GM19099 (cell line): ENCODE results near the gene HCN4.

Experiments
- POLR2A ChIP-seq: IDR thresholded peaks from 3 replicates; pipeline ENCODE4 v1.6.1; 2011; ENCODE audit warnings: low read depth; ENCODE audit not compliant: insufficient read length; ENCODE audit errors: extremely low read depth

Gene HCN4

DNA sequence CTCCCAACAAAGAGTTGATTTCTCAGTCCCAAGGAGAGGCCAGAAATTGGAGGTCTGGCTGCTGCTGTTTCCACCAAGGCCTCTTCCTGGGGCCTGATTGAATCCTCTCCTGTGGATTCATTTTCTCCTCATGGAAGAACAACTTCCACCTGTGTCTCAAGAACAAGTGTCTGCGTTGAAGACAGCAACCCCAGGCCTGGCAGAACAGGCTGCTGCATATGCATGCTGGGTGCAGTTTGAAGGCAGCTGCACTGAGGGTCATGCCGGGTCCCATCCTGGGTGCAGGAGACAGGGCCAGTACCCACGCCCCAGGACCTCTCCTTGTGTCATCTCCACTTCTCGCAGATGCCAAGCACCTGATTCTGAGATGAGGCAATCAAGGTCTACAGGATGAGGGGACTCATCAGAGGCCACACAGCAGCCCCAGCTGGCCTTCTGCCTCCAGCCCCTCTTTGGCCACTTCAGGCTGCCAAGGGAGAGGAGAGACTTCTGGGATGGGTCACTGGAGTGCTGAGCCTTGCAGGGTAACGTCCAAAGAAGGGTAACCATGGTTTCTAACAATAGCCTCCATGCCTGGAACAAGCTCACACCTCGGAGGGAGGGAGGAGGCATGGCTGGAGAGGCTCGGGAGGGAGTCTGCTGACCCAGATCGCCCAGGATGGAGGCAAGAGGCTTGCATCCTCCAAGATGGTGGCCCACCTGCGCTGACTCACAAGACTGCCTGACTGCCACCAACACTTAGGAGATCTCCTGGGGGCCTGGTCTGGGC, 30.0 kb downstream of the HCN4 start:
- no peak for TF ChIP-seq POLR2A

DNA sequence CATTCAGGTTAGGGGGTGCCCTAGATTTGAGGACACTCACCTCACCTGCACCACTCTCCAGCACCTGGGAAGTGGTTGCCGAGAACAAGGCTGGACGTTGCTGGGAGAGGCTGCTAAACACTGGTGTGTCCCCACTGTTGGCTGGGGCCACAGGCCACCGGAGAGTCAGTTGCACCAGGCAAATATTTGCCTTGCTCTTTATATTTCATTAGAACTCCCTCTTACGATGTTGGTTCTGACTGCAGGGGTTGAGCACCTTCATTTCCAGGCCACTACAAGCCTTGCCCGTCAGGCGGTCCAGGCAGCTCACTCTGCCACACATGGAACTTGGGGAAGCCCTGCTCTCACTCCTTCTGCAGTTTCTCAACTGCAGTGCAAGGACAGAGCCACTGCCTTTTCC, 30.7 kb downstream of the HCN4 start:
- TF ChIP-seq POLR2A, result no peak

DNA sequence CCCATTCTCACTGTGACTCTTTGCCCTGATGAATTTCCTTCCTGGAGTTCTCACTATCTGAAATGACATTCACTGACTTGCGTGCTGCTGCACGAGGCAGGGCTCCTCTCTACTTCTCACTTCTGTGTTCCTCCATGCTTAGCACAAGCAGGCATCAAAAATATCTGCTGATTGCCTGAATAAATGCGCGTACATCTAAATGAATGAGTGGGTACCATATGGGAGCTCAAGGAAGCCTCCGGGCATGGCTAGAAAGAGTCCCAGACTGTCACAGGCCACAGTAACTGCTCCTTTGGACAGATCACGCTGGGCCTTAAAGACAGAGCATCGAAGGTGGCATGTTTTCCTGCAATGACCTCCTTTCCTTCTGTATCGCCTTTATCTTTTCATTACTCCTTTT, 31.6 kb downstream of the HCN4 start:
- no peak for TF ChIP-seq POLR2A

DNA sequence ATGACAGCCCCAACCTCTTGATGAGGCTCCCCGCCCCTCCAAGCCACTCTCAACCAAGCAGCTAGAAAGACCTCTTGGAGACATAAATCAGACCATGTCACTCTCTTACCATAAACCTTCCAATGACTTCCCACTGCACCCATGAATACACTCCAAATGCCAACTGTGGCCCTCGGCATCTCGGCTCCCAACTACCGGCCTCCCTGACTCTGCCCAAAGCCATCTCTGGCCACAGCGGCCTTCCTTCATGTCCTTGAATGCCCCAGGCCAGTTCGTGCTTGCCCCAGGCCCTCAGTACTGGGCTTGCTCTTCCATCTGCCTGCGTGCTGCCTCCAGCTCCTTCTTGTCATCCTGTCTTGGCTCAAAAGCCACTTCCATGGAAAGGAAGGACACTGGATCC, 32.0 kb downstream of the HCN4 start:
- TF ChIP-seq POLR2A, result no peak

DNA sequence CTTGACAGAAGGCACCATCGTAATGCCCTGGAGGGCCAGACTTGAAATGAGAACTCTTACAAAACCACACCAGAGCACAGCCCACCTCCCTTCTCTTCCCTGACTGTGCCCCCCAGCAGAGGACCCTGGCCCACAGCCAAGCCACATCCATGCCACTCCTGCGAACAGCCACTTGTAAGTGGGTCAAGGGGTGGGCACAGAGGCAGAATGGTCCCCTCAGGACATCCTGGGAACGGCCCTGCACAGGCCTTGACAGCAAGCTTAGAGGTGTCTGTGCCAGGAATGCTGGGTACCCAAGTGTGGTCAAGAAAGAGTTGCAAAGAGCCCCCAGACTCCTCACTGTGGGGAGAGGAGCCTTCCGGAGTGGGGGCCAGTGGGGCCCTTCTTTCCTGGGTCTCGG, 33.3 kb downstream of the HCN4 start:
- no peak for TF ChIP-seq POLR2A

DNA sequence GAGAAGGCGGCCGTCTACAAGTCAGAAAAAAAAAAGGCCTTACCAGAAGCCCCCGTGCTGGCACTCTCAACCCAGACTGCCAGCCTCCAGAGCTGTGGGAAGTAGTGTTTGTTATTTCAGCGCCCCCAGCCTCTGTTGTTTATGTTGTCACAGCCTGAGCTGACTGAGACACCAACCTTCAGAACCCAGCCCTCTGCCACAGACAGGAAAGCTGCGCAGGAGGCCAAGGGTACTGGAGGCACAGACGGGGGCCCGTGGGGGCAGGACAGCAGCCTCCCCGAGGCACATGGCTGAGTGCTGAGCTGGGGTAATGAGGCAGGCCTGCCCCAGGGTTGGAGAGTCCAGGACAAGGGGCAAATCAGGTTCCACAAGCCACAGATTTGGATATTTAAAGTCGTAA, 33.7 kb downstream of the HCN4 start:
- TF ChIP-seq POLR2A, result no peak

DNA sequence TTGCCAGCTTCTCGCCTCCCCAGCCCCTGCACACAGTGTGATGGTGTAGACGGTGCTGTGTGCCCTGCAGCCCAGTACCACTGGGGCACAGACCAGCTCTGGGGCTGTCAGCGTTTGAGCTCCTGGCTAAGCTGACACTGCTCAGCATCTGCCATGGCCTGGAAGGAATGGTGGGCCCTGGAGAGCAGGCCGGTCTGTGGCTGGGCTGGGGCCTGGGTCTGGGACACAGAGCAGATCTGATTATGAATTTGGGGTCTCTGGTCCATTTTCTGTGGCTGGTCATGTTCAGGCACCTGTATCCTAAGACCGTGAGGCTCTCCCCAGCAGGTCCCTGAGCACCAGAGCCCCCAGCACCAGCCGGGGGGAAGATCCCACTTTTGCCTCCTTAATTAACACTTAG, 34.7 kb downstream of the HCN4 start:
- TF ChIP-seq POLR2A, result no peak

DNA sequence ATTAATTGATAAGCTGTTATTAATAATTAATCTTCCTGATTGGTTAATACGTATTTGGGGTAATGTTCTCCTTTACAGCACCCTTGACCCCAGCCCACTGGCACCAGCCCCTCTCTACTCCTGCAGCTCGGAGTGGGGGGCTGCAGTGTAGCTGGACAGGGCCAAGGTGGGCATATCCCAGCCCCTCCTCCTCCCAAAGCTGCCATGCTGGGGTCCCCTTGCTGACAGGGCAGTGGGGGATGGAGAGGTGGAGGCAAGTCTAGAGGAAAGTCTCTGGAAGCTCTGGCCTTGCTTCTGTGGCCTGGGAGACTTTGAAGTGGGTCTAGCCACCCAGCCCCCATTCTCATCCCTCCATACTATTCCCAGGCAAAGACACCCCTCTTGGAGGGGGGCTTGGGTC, 35.8 kb downstream of the HCN4 start:
- no peak for TF ChIP-seq POLR2A

DNA sequence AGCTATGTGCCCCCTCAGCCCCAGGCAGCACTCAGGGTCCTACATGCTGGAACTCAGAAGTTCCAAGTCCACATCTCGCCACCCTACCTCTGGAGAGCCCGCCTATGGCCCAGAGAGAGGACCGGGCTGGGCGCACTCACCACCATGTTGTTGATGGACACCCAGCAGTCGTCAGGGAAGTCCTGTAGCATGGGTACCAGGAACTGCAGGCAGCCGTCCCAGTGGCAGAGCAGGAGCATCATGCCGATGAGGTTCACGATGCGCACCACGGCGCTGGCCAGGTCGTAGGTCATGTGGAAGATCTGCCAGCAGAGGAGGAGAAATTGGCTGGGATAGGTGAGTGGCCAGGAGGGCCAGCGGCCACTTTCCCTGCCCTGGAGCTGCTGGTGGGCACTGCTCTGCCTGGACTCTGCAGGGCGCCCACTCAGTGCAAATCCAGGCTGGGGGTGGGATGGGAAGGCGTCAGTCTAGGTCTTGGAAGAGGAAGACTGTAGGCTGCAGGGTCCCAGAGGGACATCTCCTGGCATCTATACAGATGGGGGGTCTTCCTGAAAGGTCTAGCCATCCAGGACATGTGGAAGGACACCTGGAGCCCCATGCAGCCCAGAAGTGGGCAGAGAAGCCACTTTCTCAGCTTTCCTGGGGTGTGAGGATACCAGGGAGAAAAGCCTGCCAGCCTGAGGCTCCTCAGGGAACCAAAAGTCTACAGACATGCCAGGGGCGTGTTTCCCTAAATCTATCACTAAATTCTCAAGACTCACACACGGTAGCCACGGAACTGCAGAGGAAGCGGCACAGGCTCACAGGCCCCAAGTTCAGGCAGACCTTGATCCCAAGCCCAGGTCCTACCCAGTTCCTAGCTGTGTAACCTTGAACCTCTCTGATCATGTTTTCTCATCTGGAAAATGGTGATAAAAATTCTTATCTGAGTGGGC, 36.5 kb downstream of the HCN4 start:
- TF ChIP-seq POLR2A, result no peak

DNA sequence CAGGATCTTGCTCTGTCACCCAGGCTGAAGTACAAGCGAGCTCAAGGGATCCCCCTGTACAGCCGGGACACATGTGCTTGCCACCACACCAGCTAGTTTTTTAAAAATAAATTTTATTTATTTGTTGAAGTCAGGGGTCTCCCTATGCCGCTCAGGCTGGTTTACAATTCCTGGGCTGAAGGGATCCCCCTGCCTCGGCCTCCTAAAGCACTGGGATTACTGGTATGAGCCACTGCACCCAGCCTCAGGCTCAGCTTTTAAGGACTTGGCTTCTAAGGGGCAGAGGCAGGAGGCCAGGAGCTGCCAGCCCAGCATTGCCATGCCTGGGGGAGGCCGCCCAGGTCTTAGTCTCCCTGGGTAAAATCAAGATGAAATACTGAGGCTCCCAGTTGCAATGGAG, 37.3 kb downstream of the HCN4 start:
- no peak for TF ChIP-seq POLR2A

DNA sequence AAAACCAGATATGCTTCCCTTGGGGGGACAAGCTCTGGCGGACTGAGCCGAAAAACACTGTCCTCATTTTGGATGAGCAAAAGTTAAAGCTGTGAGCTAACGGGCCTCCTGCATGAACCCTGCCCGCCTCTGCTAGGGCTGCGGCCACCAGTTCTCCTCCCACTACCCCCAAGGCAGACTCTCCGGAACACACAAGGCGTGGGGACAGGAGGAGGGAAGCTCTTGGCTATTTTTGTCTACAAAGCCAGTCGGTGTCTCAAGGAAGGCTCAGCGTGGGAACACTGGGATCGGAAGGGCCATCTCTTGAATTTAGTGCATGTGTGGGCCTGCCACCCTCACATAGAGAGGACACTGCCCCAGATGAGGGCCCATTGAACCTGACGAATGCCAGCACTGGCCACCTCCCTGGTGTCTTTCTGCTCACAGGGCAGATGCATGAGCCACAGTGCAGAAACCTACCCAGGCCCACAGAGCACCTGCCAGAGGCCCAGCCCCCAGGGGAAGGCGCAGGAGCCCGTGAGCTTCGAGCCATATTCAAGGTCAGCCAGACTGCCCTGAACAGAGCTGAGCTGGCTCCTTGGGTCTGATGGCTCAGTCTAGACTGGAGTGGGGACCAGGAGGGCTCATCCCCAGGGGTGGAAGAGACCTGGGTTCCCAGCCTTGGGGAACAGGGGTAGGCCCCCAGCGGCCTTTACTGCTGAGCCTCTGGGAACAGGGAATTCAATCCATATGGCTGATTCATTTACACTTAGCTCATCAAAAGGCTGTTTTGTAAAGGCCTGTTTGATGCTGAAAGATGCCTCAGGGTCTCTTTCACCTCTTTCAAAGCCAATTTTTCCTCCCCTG, 38.3 kb downstream of the HCN4 start:
- no peak for TF ChIP-seq POLR2A

DNA sequence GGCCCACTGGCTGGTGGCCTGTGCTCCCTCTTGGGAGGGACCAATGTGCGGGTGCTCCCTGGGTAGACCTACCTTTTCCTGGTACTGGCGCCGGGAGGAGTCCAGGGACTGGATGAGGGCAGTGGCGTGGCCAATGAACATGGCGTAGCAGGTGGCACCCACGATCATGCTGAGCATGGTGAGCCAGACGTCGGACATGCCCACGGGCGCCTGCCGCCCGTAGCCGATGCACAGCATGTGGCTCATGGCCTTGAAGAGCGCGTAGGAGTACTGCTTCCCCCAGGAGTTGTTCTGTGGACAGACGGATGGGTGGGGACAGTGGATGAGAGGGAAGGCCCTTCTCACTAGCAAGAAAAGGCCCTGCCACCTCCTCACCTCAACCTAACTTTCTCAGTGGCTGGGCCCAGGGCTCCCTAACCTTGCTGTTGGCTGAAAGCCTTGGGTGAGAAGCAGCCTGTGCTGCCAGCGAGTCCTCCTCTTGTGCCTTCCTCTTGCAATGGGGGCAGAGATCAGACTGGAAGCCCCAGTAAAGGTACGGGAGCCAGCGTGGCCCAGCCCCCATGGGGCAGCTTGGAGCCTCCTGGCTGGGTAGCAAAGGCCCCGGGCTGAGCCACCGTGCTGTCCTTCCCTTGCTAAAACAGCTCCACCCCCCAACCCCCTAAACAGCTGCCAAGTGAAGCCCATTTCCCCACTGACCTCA, 39.1 kb downstream of the HCN4 start:
- no peak for TF ChIP-seq POLR2A

DNA sequence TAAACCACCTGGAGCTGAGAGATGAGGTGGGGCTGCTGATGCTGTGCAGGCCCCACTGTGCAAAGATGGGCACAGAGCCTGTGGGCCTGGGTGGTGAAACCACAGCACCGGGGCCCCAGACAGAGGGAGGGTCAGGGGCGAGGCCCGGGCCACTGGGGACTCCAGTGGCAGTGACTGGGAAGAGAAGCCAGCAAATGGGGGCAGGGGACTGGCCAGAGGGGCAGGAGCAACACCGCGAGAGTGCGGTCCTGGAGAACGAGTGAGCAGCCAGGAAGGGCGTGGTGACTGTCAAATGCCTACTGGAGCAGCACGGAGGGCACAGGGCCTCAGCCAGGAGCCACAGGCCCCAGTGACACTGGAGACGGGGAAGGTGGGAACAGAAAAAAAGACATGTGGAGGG, 39.8 kb downstream of the HCN4 start:
- no peak for TF ChIP-seq POLR2A

DNA sequence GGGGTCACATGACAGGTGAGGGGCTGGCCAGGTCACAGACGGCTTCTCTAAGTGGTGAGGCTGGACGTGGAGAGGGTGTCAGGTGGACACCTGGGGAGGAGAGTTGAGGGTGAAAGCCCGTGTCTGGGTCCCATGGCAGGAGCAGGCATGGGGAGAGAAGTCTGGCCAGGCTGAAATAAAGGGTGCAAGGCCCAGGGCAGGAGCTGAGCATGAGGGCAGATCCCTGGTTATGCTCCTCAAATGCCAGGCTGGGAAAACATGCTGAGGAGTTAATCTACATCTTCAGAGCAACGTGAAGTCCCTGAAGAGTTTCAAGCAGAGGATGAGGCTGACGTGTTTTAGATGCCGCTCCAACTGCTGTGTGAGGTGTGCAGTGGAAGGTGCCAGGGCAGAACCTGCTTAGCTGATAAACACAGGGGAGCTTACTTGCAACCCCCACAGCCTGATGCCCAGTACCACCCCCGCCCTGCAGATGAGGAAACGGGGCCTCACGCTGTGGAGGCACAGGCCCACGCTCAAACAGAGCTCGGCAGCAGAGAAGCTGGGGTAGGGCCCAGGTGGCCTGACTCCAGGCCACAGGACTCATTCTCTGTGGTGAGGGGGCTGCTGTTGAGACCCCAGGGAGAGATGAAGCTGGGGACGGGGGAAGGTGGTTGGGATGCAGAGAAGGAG, 40.5 kb downstream of the HCN4 start:
- no peak for TF ChIP-seq POLR2A

DNA sequence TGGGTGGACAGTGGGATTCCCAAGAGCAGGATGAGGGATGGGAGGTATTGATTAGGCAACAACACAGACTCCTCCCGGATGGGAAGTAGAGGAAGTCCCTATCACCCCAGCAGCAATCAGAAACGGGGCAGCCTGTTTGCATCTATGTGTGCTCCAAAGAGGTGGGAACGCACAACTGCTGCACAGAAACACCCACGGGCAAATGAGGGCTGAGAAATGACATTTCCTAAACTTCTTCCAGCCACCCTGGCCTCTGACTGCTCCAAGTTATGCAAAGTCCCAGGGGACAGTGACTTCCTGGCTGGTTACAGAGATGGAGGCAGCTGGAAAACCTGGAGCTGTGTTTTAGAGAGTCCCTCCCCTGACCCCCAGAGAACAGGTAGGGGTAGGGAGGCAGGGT, 42.6 kb downstream of the HCN4 start:
- TF ChIP-seq POLR2A, result no peak
